ENCODE results near the gene SLC30A2.

Gene SLC30A2

GRCh38 chr1:26043765-26044164, 2.2 kb downstream of the SLC30A2 start:
- in situ Hi-C loops (cut with HindIII; ENCODE audit: low sequenced_read_pairs) = no loop called here

- in situ Hi-C loops (cut with HindIII; ENCODE audit: low sequenced_read_pairs) = no loop called here
These were observed 3.9 kb downstream of the SLC30A2 start for GRCh38 chr1:26041978-26042377.

- in situ Hi-C loops (cut with HindIII; ENCODE audit: low sequenced_read_pairs) = no loop called here
These were observed 4.5 kb downstream of the SLC30A2 start for GRCh38 chr1:26041401-26041800.

DNA sequence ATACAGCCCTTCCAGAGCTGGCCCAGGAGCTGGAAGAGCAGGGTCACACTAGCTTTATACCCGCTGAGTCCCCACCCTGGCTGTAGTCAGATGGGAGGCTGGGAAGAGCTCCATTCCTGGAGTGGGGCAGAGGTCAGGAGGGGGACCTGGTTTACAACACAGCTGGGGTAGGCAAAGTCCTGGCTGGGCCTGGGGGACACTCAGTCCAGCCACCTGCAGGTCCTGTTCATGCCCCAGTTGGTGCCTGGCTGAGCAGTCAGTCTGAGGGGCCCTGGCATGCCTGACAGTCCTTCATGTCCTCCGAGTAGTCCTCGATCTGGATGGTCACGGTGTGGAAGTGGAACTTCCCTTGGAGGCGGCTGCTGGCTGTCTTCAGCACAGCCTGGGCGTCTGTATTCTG, 7.0 kb downstream of the SLC30A2 start:
- in situ Hi-C loops (cut with HindIII; ENCODE audit: low sequenced_read_pairs) = no loop called here

DNA sequence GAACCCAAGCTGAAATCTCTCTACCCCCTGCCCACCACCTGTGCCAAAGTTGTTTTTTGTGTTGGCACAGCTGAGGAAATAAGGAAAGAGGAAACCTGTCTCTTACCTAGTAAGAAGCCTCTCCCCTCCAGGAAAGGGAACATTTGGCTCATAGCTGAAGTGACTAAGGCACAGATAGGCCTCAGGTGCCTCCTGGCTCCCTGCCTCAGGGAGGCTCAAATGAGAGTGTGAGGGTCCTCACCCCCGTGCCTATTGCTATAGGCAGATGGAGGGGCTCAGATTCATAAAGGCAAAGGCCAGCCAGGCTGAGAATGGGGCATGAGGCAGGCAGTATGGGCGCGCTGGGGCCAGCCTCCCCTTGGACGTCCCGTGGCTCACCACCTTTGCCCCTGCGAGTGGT, 7.4 kb downstream of the SLC30A2 start:
- in situ Hi-C loops (cut with HindIII; ENCODE audit: low sequenced_read_pairs) = no loop called here

- in situ Hi-C loops (cut with HindIII; ENCODE audit: low sequenced_read_pairs) = no loop called here
These were observed 8.0 kb downstream of the SLC30A2 start for GRCh38 chr1:26037904-26038303.

- in situ Hi-C loops (cut with HindIII; ENCODE audit: low sequenced_read_pairs) = no loop called here
These were observed 9.1 kb downstream of the SLC30A2 start for GRCh38 chr1:26036756-26037281.

- in situ Hi-C loops (cut with HindIII; ENCODE audit: low sequenced_read_pairs) = no loop called here
These were observed 9.8 kb downstream of the SLC30A2 start for GRCh38 chr1:26035959-26036755.

DNA sequence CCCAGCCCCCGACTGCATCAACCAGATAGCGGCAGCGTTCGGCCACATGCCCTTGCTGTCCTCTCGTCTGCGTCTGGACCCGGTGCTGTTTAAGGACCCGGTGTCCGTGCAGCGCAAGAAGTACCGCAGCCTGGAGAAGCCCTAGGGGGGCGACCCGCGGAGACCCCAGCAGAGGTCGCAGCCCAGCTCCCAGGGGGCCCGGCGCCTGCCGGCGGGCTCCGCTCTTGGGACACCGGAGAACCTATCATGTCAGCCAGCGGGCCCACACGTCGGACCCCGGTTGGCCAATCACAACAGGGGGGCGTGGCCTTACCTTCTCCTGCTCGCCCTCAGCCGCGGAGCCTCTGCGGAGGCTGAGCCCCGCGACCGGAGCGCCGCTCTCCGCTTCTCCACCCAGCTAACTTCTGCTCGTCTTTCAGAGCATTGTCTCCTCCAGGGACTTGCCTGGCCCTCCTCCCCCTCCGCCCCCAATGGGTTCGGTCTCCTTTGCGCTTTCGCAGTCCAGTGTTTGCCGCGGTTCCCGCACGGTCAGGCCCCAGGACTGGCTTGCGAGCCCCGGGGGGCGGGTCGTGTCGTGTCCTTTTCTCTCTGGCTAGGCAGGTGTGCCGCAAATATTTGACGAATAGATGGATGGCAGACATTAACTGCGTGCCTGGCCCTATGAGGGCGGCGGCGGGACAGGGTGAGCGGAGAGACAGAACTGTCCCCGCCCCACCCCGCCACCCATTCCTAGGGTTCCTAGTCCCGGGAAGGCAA, 10.5 kb downstream of the SLC30A2 start:
- in situ Hi-C loops (cut with HindIII; ENCODE audit: low sequenced_read_pairs) = no loop called here

- in situ Hi-C loops (cut with HindIII; ENCODE audit: low sequenced_read_pairs) = no loop called here
These were observed 11.3 kb downstream of the SLC30A2 start for GRCh38 chr1:26034504-26035202.

- in situ Hi-C loops (cut with HindIII; ENCODE audit: low sequenced_read_pairs) = no loop called here
These were observed 13.1 kb downstream of the SLC30A2 start for GRCh38 chr1:26032656-26033357.

DNA sequence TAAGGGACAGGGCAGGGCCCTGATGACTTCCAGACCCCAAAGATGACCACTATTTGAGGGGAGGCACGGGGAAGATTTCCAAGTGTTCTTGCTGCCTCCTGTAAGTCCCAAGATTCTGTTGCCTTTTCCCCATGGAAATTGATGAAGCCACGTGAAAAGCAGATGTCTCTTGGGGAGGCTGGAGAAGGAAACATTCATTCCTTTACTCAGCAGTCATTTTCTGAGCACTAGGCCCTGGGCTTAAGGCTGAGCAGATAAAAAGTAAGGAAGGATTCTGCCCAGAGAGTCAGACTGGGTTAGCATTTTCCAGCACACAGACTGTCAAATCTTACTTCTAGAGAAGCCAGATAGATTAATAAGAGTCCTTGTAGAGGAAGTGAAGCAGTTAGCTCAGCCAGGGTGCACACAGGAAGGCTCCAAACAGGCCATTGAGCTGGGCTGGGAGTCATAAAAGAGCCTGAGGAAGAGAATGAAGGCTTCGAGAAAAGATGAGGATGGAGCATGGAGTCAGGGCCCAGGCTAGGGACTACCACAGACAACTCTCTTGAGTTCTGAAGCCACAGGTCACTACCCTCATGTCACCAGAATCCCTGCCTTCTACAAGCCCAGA, 14.2 kb downstream of the SLC30A2 start:
- in situ Hi-C loops (cut with HindIII; ENCODE audit: low sequenced_read_pairs) = no loop called here

- in situ Hi-C loops (cut with HindIII; ENCODE audit: low sequenced_read_pairs) = no loop called here
These were observed 14.7 kb downstream of the SLC30A2 start for GRCh38 chr1:26031196-26031595.

- in situ Hi-C loops (cut with HindIII; ENCODE audit: low sequenced_read_pairs) = no loop called here
These were observed 15.9 kb downstream of the SLC30A2 start for GRCh38 chr1:26029864-26030481.

GRCh38 chr1:26029054-26029863, 16.7 kb downstream of the SLC30A2 start:
- in situ Hi-C loops (cut with HindIII; ENCODE audit: low sequenced_read_pairs) = no loop called here

- in situ Hi-C loops (cut with HindIII; ENCODE audit: low sequenced_read_pairs) = no loop called here
These were observed 17.4 kb downstream of the SLC30A2 start for GRCh38 chr1:26028490-26028980.

GRCh38 chr1:26027716-26028489, 18.0 kb downstream of the SLC30A2 start:
- in situ Hi-C loops (cut with HindIII; ENCODE audit: low sequenced_read_pairs) = no loop called here

GRCh38 chr1:26025517-26025916, 20.4 kb downstream of the SLC30A2 start:
- in situ Hi-C loops (cut with HindIII; ENCODE audit: low sequenced_read_pairs) = no loop called here

Measured in DLD1 (cell line).